HG03064 (cell line): ENCODE results near the gene CAPN13.

Experiments
- ATAC-seq: cut with Tn5 transposase; IDR thresholded peaks from one replicate; pipeline ENCODE4 v1.9.1; 2021; ENCODE audit warnings: low read depth; ENCODE audit not compliant: unreplicated experiment

The CAPN13 gene

DNA sequence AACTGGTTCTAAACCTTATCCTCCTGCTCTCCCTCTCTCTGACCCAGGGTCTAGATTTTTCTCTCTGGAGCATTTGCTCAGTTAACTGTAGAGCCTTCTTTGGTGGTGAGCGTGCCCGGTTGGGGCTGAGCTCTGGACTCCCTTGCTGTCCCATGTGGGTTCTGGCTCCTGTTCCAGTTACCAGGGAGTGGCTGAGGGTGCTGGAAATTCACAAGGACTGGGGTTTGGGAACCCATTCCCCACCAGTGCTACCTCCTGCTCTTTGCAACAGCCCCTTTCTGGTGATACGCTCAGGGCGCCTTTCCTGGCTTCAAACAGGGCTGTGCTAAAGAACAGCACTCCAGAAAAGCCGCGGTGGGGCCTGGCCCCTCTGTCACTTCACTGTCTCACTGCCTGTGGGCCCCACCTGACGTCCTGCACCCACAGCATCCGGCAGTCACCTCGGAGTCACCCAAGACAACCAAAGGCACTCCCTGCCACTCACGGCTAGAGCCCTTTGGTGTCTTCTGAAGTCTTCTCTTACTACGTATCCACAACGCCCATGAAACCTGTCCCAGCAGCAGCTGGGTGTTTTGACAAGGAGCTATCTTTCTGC, 41.3 kb downstream of the CAPN13 start:
- no peak for ATAC-seq

DNA sequence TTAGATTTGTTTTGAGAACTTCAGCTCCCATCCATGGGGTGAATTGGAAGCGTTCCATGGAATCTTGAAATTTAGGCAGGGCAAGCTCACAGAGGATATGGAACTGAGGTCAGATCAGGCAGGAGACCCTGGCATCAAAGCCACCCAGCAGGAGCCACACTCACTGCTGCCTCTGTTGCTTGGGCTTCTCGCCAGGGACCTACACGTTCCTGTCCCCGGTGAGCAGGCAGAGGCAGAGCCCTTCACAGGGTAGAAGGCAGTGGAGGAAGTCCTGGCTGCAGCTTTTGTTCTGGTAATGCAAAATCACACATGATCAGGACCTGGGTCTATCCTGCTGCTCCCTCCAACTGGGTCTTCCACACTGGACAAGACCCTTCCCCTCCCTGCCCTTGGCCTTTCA, 42.1 kb downstream of the CAPN13 start:
- ATAC-seq = no peak

DNA sequence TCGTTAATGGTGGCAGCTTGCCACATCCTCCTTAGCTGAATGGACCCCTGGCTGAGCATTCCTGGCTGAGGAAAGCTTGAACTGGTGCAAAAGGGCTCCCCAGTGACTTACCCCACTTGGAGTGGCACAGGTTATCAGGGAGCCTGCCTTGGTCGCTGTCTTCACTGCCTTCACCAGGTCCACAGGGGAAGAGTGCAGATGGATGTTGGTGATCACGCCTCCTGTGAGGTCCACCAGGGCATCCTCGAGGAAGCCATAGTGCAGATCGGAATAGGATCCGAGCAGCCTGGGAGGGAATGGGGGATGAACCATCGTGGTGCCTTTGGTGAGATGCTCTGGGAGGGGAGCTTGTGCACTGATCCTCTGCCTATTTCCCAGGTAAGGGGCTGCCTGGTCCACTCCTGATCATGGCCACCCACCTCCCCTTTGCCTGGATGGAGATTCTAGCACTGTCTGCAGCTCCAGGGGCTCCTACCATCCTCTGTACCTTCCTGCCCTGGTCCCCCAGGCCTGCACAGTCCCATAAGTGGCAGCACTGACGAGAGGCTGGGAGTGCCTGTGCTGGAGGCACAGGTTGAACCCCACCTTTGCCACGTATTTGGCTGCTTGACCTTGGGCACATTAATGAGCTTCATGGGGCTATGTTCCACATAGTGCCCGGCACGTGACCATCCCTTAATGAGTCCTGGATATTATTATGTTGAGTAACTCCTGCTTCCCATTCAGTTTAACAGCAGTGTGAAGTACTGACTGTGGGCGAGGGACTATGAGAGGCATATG, 43.0 kb downstream of the CAPN13 start:
- ATAC-seq = no peak

DNA sequence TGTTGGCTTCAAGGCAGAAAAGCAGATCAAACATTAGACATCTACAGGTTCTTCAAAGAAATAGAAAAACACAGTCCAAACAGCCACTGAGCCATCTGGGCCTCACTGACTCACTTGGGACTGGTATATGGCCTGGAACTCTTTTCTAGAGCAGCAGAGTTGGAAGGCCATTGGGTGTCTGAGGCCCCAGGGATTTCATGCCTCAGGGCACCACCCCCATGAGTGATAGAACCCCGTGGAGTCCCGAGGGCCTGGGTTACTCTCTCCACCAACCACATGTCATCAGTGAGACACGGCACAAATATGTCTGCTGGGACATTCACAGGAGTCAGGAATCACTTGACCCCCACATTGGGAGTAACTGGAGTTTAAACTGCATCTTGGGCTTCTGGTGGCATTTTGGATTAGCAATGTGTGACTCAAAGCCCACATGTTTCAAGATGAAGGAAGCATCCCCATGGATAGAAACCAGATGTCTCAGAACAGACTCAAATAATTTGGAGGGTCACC, 44.0 kb downstream of the CAPN13 start:
- ATAC-seq = no peak

DNA sequence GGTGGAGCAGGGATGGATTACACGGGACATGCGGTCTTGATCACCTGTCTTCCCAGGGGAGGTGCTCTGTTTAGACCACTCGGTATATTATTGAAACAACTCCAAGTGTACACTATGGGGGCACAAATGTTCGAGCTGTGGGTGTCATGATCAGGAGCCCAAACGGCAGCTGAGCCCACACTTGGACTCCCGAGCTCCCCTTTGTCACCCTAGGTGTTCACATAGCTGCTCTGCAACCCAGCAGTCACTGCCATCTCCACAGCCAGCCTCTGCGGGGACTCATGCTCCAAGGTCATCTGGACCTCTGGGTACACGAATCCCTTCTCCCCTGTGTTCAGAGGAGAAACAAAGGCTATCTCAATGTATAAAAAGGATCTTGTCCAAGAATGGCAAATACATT, 46.0 kb downstream of the CAPN13 start:
- no peak for ATAC-seq

DNA sequence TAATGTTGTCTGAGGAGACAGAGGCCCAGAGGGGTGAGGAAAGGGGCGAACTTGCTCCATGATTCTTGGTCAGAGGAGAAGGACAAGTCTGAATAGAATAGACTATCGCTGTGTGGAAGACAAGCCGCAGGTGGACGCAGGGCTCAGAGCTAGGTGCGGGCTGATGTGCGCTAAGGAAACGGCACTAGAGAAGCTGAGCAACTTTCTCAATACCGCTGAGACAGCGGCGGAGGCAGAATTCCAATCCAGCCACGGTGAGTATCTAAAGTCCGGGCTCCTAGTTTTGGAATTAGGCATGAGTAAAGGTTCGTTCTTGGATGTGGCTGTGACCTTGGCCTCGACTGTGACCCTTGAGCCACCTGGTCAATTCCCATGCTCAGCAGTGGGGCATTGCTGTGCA, 47.8 kb downstream of the CAPN13 start:
- no peak for ATAC-seq

DNA sequence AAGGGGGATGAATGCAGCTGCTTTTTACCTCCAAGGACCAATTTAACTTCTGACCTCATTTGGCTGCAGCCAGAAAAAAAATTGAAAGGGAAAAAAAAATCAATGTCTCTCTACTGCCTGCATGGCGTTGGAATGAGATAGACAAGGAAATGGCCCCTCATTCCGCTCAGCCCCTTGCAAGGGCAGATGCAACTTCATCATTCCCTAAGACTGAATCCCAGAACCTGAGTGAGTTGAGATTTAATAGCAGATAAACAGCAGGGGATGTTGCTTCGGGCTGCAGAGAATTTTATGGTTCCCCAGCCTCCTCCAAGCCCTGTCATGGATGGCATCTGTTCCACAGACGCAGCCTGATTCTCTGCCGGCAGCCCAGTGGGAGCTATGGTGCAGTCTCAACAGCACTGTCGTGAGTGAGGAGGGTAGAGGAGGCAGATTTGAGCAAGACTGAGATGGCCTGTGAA, 49.0 kb downstream of the CAPN13 start:
- ATAC-seq = no peak

DNA sequence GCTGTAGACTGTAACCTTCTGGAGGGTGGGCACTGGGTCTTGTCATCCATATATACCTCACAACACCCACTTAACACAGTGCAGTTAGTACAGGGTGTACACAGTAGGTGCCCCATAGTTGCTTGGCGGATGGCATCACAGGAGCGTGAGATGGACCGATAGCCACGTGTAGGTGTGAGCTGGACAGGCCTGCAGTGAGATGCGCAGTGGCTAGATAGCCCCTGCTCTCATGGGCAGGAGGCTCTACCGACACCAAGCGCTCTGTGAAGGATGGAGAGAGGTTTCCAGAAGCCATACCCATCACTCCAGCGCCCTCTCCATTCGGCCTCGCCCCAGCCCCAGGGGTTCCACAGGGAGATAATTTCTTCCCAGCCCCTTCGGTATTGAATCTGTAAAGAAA, 49.5 kb downstream of the CAPN13 start:
- no peak for ATAC-seq

DNA sequence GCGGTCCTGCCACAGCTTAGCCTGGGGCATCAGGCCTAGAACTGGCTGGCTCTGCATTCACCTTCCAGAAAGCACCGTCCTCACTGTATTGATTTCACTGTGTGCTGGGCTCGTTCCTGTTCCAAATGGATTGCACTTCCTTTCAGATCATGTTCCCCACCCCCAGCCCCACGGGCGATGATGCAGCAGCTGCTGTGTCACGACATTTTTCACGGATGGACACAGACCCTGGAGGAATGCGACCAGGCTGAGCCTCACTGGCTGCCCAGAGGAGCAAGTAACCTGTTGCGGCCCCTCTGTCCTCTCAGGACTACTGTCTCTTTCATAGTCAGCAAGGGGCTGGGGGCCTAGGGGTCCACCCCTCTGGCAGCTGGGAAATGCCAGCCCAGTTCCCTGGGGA, 50.3 kb downstream of the CAPN13 start:
- ATAC-seq = no peak

DNA sequence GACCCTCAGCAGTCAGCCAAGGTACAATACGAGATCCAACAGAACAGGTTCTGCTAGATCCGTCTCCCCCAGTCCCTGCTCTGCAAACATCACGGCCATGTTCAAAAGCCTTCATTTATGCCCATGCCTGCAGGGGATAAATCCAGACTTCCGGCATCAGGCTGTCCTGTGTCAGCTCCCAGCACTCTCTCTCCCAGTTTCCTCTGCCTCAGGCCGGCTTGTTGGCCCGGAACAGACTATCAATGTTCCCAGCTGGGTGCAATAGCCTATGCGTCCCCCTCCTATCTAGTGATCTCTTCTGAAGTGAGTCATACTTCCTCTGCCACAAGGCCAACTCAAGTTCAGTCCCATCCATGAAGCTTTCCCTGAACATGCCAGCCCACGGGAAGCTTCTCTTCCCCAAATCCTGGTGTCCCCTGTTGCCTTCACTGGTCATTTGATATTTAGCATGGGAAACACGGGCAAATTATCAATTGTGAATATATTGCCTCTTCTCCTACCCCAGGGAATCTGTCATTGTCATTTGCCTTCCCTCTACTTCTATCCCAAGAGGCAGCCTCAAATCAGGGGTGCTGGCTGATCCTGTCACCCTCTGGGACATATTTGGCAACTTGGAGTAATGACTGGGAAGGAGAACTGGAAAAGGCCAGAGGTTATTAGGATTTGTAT, 51.1 kb downstream of the CAPN13 start:
- ATAC-seq = no peak

DNA sequence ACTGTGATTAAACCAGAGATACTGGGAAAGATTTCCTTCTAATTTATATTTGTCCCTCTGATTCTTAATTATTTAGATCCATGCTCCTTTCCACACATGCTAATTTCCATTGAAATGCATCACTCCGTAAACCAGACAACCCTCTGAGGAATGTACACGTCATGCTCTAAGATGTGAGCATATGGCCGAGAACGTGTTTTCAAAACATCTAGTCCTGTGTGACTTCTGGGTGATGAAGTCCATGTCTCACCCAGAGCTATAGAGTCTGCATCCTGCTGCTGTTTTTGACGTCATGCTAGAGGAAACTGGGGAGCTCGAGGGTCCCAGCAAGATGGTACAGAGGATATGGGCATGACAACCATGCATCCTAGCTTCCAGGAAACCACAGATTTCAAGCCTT, 53.6 kb downstream of the CAPN13 start:
- no peak for ATAC-seq

DNA sequence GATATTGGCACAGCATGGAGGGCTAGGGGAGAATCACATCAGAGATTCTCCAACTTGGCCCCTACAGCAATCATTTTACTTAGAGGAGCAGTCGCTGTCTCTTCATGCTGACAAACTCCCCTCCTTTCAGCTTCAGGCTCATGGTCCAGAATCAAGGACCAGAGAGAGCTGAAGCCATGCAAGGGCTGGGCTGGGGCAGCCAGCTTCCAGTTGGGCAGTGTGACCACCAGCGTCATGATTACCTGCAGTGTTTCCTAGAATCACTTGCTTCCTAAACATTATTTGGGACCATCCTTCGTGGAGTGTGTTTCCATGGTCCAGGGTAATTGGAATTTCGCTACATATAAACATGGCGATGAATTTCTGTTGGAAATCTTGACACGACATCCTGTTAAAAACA, 54.4 kb downstream of the CAPN13 start:
- no peak for ATAC-seq

DNA sequence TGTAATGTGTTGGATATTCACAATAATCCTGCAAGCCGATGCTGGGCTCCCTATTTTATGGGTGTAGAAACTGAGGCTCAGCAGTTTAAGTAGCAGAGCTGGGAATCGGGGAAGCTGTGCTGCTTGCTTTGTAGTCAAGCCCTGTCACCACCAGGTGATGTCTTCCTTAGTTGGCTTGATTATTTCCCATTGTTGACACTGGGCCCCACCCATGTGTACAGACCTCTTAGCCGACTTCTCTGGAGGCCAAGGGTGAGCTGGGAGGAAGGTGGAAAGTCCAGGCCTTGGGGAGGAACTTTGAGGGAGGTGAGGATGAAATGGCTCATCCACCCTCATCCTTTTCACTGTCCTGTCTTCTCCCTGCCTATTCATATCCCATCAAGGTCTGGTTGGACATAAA, 60.0 kb downstream of the CAPN13 start:
- no peak for ATAC-seq

DNA sequence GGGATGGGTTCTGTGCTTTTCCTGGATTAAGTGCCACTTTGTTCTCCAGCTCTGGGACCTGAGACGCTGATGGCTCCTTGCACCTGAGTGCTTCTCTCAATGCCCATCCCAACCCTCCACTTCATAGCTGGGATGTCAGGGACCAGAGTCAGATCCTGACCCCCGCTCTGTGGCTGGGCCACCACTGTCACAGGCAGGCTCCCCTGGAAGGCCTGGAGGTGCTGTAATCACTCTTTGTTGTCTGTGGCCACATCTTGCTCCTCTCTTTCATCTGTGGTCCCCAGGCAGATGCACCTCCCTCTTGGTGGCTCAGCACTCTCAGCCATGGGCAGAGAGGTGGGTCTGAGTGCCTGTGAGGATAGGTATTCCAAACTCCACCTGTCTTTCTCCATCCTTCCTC, 62.4 kb downstream of the CAPN13 start:
- ATAC-seq = no peak

DNA sequence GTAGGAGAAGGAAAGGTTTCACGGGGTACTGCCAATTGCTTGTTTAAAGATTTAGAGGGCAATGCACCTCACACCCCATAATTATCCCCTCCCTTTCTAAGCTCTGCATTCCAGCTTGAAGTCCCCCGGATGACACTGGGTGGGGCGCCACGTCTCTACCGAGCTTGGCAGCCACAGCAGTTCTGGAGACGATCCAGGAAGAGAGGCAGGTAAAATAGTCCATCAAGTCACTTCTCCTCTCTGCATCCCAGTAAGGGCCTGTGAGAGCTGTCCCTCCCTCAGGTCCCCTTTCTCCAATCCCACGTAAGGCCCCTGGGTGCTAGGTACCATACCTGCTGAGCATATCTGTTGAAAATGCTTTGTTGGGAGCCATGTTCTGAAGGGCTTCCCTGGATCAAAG, 65.7 kb downstream of the CAPN13 start:
- ATAC-seq = no peak

DNA sequence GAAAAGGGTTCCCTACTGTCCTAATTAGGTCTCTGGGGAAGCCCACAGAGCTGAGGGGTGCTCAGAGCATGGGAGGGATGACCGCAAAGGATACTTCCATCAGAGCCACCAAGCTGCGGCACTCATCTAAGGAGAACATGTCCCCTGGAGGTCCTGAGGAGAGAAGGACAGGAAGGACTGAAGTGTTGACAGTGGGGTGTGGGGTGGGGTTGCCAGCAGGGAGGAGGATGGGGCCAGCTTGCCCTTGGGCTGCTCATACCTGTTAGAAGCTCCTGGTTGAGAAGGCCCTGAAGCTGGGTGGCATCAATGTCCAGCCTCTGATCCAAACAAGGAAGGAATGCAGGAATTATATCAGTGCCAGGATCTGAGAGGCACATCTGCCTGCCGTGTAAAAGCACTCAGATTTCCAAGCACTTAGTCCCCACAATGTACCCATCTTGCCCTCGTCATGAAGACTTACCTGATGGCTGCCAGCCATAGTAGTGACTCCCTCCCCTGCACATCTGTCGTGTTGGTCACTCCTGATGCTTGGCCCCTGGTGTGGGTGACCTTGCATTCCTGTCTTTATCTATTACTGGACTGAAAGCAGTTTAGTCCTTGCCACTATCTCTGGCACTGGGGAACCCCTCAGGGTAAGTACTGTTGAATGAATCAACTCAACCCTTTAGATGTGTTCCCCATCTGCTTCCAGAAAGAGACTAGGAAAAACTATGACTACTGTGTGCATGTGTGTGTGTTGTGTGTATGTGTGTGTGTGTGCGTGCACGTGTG, 68.9 kb downstream of the CAPN13 start:
- no peak for ATAC-seq

DNA sequence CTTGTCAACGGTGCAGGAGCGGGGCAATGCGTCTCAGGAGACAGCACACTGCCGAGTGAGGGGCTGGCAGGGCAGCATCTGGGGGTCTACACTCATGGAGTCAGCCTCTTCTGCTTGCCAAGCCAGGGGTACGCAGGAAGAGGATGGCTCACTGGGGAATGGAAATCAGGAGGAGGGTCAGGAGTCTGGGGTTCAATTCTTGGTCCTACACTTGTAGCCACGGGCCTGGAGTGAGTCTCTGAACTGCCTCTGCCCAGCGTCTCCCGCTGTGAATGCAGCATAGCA, 70.0 kb downstream of the CAPN13 start:
- ATAC-seq = no peak

DNA sequence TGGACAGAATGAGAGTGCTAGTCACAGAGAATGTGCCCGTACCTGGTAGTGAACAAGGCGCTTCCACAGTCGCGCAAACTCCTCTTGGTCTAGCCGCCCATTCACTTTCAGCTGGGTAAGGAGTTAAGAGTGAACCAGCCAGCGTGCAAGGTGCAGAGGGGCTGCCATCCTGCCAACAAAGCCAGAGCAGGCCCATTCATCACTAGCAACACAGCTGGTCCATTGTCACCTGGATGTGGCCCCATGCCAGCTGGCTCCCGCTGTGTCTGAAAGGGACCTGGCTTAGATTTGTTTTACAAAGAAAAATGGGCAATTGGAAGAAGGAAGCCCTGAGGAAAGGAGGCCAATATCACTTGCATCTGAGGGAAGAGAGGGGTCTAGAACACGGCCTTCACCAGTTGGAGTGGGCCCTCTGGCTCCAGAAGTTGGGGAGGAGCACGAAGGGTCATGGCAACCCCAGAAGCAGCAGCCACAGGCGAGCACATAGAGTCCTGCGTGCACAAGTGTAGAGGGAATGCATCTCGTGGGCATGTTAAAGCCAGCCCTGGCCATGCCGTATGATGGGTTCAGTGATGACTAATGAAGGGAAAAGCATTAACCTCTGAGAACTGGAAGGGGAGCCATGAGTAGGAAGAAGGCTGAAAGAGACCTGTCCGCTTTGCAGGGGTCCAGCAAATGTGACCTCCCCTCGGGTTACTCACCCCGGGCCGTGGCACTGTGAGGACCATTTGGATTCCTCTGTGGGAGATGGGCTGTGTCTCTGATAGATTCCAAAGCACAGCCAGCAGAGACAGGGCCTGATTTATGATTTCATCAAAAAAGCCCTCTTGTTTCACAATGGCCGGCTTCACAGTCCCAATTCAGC, 70.6 kb downstream of the CAPN13 start:
- no peak for ATAC-seq

DNA sequence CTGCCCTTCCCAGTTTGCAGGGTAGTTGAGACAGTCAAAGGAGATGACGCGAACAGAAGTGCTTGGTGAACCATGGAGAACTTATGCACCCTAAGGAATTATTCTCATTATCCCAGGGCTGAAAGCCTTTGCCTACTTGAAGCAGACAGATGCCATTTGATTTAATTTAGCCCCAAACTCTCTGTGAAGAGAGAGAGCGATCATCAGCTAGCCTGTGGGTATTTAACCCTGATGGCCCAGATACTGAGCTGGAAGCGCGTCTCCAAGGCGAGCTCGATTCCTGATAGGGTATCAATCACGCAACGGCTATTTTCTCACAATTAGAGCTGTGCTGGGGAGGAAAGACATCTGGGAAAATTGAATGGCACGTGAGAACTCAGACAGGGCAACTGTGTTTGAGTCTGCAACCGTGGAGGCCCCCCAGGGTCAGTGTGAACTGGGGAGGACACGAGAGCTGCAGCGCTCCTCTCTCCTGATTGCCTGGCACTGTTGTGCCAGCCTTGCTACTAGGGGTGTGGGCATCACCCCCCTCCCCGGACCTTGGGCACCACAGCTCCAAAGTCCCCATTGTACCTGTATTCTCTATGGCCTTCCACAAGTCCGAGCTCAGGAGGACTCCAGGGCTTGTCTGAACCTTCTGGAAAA, 73.2 kb downstream of the CAPN13 start:
- ATAC-seq = no peak

DNA sequence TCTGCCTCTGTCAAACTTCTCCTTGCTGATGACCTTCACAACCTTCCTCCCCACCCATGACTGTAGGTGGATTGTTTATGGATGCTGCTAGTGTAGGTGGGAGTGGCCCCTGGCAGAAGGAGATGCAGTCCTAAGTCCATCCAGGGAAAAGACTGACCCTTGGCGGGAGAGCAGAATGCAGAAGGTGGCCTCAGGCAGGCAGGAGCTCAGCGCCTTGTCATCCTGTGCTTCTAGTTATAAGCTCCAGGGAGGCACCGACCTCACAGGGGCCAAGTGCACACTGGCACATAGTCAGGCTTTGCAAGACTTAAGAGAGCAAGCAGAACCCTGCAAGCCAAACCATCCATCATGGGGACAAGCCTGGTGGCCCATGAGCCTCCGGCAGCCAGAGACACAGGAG, 74.4 kb downstream of the CAPN13 start:
- no peak for ATAC-seq
